ENCODE data around the gene PTPRD.
"Not testable (repeated sequence)": the region's sequence is repeated elsewhere in the genome, so short reads cannot be mapped to it uniquely, and the experiment has no call there.

Gene PTPRD

GRCh38 chr9:8940650-8941049 is 1672.2 kb downstream of the PTPRD start:
- ChIA-PET POLR2A (no interaction called here), CTCF (no interaction called here)
- no peak overlapping the region for H3K4me3 ChIP-seq (ENCODE audit: low read depth, low read length)
- DNase-seq (ENCODE audit: low read depth, low spot score) = no peak
- TF ChIP-seq CTCF (IDR thresholded peaks at IDR 0.05; ENCODE audit: insufficient read depth, low read length, missing control alignments) = no peak

GRCh38 chr9:8926461-8926860 is 1686.3 kb downstream of the PTPRD start:
- POLR2A ChIA-PET = no interaction called here
- CTCF ChIA-PET = no interaction called here

GRCh38 chr9:8924562-8924961 is 1688.2 kb downstream of the PTPRD start:
- no peak overlapping the region for H3K4me3 ChIP-seq (ENCODE audit: low read depth, low read length)
- no peak for DNase-seq (ENCODE audit: low read depth, low spot score)
- POLR2A ChIA-PET = no interaction called here
- CTCF ChIA-PET = no interaction called here
- TF ChIP-seq CTCF (IDR thresholded peaks at IDR 0.05; ENCODE audit: insufficient read depth, low read length, missing control alignments) = no peak

More at GRCh38 chr9:8926461-8926860, 1686.3 kb downstream of the PTPRD start:
- no peak for TF ChIP-seq CTCF (IDR thresholded peaks at IDR 0.05; ENCODE audit: insufficient read depth, low read length, missing control alignments)
- H3K4me3 ChIP-seq (ENCODE audit: low read depth, low read length) = no peak overlapping the region
- no peak for DNase-seq (ENCODE audit: low read depth, low spot score)

- CTCF ChIA-PET; DNase-seq (ENCODE audit: low read depth, low spot score); H3K4me3 ChIP-seq (ENCODE audit: low read depth, low read length); POLR2A ChIA-PET: not testable (repeated sequence)
These were observed 1692.2 kb downstream of the PTPRD start for GRCh38 chr9:8920478-8921183.

- CTCF ChIA-PET = no interaction called here
- DNase-seq (ENCODE audit: low read depth, low spot score) = no peak
These were observed 1694.7 kb downstream of the PTPRD start for GRCh38 chr9:8917956-8918739.

GRCh38 chr9:8916771-8917170 is 1696.0 kb downstream of the PTPRD start:
- H3K4me3 ChIP-seq (ENCODE audit: low read depth, low read length) = no peak overlapping the region
- POLR2A ChIA-PET = no interaction called here
- no peak for TF ChIP-seq CTCF (IDR thresholded peaks at IDR 0.05; ENCODE audit: insufficient read depth, low read length, missing control alignments)
- CTCF ChIA-PET = no interaction called here
- no peak for DNase-seq (ENCODE audit: low read depth, low spot score)

More at GRCh38 chr9:8917956-8918739, 1694.7 kb downstream of the PTPRD start:
- POLR2A ChIA-PET = no interaction called here
- no peak for TF ChIP-seq CTCF (IDR thresholded peaks at IDR 0.05; ENCODE audit: insufficient read depth, low read length, missing control alignments)
- H3K4me3 ChIP-seq (ENCODE audit: low read depth, low read length) = no peak overlapping the region

Measured in AG04449 (cell line).